Keratinocyte (primary cell): ENCODE results near the gene G3BP1.

Source experiments
- CTCF ChIP-seq, 3 experiments: IDR thresholded peaks in 1 of 3; conservative IDR thresholded peaks in 1 of 3; optimal IDR thresholded peaks in 1 of 3; 2 replicates in 2 of 3; 3 replicates in 1 of 3; pipeline versions ENCODE3 to v1.5.1; 2011; ENCODE audit warnings: low read length in 3 of 3, mild to moderate bottlenecking in 3 of 3, moderate library complexity in 2 of 3, control low read depth in 1 of 3, inconsistent platforms in 1 of 3; ENCODE audit not compliant: insufficient read depth in 2 of 3; ENCODE audit errors: extremely low read depth in 1 of 3
- EZH2 ChIP-seq: IDR thresholded peaks from one replicate; pipeline ENCODE4 v1.6.1; 2012; ENCODE audit warnings: inconsistent platforms, mild to moderate bottlenecking, low read length, moderate library complexity

- TF ChIP-seq CTCF (optimal IDR thresholded peaks at IDR 0.05 in 1 of 3, IDR thresholded peaks at IDR 0.05 in 1 of 3, conservative IDR thresholded peaks at IDR 0.05 in 1 of 3; ENCODE audit: extremely low read depth in 1 of 3, insufficient read depth in 2 of 3, low read length in 3 of 3) (no peak), EZH2 (no peak)
Observed at GRCh38 chr5:151745071-151745705, 26.6 kb upstream of the G3BP1 start.
